Measurements from ENCODE around the gene THOC5.

Gene THOC5

GRCh38 chr22:29578462-29579200 is 25.1 kb upstream of the THOC5 start:
- no peaks in the 10 kb centered on the region for H3K9me3 ChIP-seq (ENCODE audit: insufficient read depth, low read depth, low read length)
- no peaks in the 10 kb centered on the region for H3K36me3 ChIP-seq (ENCODE audit: insufficient read depth, low read length)
- no peak overlapping the region for H3K4me2 ChIP-seq (ENCODE audit: low read depth, low read length, poor library complexity, severe bottlenecking)
- peaks cover 18% of the 10 kb centered on the region for H3K4me1 ChIP-seq (ENCODE audit: insufficient read depth, low read length, poor library complexity, severe bottlenecking)
- H3F3A ChIP-seq (ENCODE audit: low read depth), result no peaks in the 10 kb centered on the region
- no peaks in the 10 kb centered on the region for H3K9me2 ChIP-seq (replicated peaks; ENCODE audit: low read depth, low read length)
- H3K79me2 ChIP-seq (ENCODE audit: insufficient read depth, low read length), result peaks cover 18% of the 10 kb centered on the region
- H3K27me3 ChIP-seq (ENCODE audit: insufficient read depth, low read length, poor library complexity, severe bottlenecking), result no peaks in the 10 kb centered on the region
- TF ChIP-seq EZH2phosphoT487 (IDR thresholded peaks at IDR 0.05; ENCODE audit: borderline replicate concordance), result no peak
- no peak for TF ChIP-seq CTCF (conservative IDR thresholded peaks at IDR 0.05; ENCODE audit: low read length)
- H4K20me1 ChIP-seq (ENCODE audit: insufficient read depth, low read length, poor library complexity, severe bottlenecking), result no peaks in the 10 kb centered on the region
- no peak overlapping the region for H3K4me3 ChIP-seq (ENCODE audit: low read length, poor library complexity, severe bottlenecking)
- H2AFZ ChIP-seq (ENCODE audit: low read length), result no peak overlapping the region
- no peak overlapping the region for H3K9ac ChIP-seq (ENCODE audit: low read depth, low read length, poor library complexity, severe bottlenecking)

GRCh38 chr22:29574762-29575450 is 21.3 kb upstream of the THOC5 start:
- Histone ChIP-seq H2AFZ (ENCODE audit: low read length) (no peak overlapping the region), H3K9ac (ENCODE audit: low read depth, low read length, poor library complexity, severe bottlenecking) (no peak overlapping the region), H3K4me1 (ENCODE audit: insufficient read depth, low read length, poor library complexity, severe bottlenecking) (peaks cover 3% of the 10 kb centered on the region), H3K4me3 (ENCODE audit: low read length, poor library complexity, severe bottlenecking) (no peak overlapping the region), H3K4me2 (ENCODE audit: low read depth, low read length, poor library complexity, severe bottlenecking) (no peak overlapping the region), H3F3A (ENCODE audit: low read depth) (no peaks in the 10 kb centered on the region), H3K36me3 (ENCODE audit: insufficient read depth, low read length) (no peaks in the 10 kb centered on the region), H3K27me3 (ENCODE audit: insufficient read depth, low read length, poor library complexity, severe bottlenecking) (no peaks in the 10 kb centered on the region), H3K9me3 (ENCODE audit: insufficient read depth, low read depth, low read length) (no peaks in the 10 kb centered on the region), H3K9me2 (replicated peaks; ENCODE audit: low read depth, low read length) (no peaks in the 10 kb centered on the region), H4K20me1 (ENCODE audit: insufficient read depth, low read length, poor library complexity, severe bottlenecking) (no peaks in the 10 kb centered on the region), H3K79me2 (ENCODE audit: insufficient read depth, low read length) (peaks cover 8% of the 10 kb centered on the region)
- TF ChIP-seq CTCF (conservative IDR thresholded peaks at IDR 0.05; ENCODE audit: low read length) (no peak), EZH2phosphoT487 (IDR thresholded peaks at IDR 0.05; ENCODE audit: borderline replicate concordance) (no peak)

GRCh38 chr22:29570912-29571549 is 17.5 kb upstream of the THOC5 start:
- H3K36me3 ChIP-seq (ENCODE audit: insufficient read depth, low read length), result no peaks in the 10 kb centered on the region
- H3K4me2 ChIP-seq (ENCODE audit: low read depth, low read length, poor library complexity, severe bottlenecking), result no peak overlapping the region
- TF ChIP-seq CTCF (conservative IDR thresholded peaks at IDR 0.05; ENCODE audit: low read length) (no peak), EZH2phosphoT487 (IDR thresholded peaks at IDR 0.05; ENCODE audit: borderline replicate concordance) (no peak)
- H3K9me2 ChIP-seq (replicated peaks; ENCODE audit: low read depth, low read length), result no peaks in the 10 kb centered on the region
- H3K9me3 ChIP-seq (ENCODE audit: insufficient read depth, low read depth, low read length), result no peaks in the 10 kb centered on the region
- no peak overlapping the region for H3K9ac ChIP-seq (ENCODE audit: low read depth, low read length, poor library complexity, severe bottlenecking)
- no peaks in the 10 kb centered on the region for H3F3A ChIP-seq (ENCODE audit: low read depth)
- no peaks in the 10 kb centered on the region for H3K79me2 ChIP-seq (ENCODE audit: insufficient read depth, low read length)
- no peak overlapping the region for H3K4me3 ChIP-seq (ENCODE audit: low read length, poor library complexity, severe bottlenecking)
- H3K27me3 ChIP-seq (ENCODE audit: insufficient read depth, low read length, poor library complexity, severe bottlenecking), result no peaks in the 10 kb centered on the region
- no peaks in the 10 kb centered on the region for H4K20me1 ChIP-seq (ENCODE audit: insufficient read depth, low read length, poor library complexity, severe bottlenecking)
- no peaks in the 10 kb centered on the region for H3K4me1 ChIP-seq (ENCODE audit: insufficient read depth, low read length, poor library complexity, severe bottlenecking)
- no peak overlapping the region for H2AFZ ChIP-seq (ENCODE audit: low read length)
